ENCODE results near the gene P4HB.

P4HB gene

GRCh38 chr17:81859906-81860755, at the start of gene P4HB:
P4HB (minus strand) TSS chr17:81860535; CDS start chr17:81860471, 64 bp downstream.
- DNase-seq, result no peak

- no peak for DNase-seq
These were observed 48.9 kb upstream of the P4HB start for GRCh38 chr17:81909231-81909630.

- DNase-seq, result no peak
These were observed 48.5 kb upstream of the P4HB start for GRCh38 chr17:81908793-81909192.

GRCh38 chr17:81907219-81908145, 47.1 kb upstream of the P4HB start:
- no peak for DNase-seq

GRCh38 chr17:81906476-81907218, 46.3 kb upstream of the P4HB start:
- DNase-seq, result no peak

- no peak for DNase-seq
These were observed 45.7 kb upstream of the P4HB start for GRCh38 chr17:81905993-81906392.

- DNase-seq, result no peak
These were observed 45.1 kb upstream of the P4HB start for GRCh38 chr17:81905424-81905875.

- no peak for DNase-seq
These were observed 44.5 kb upstream of the P4HB start for GRCh38 chr17:81904600-81905423.

- no peak for DNase-seq
These were observed 43.7 kb upstream of the P4HB start for GRCh38 chr17:81903896-81904599.

GRCh38 chr17:81903415-81903831, 43.1 kb upstream of the P4HB start:
- no peak for DNase-seq

GRCh38 chr17:81902653-81903414, 42.5 kb upstream of the P4HB start:
- DNase-seq, result no peak

- no peak for DNase-seq
These were observed 41.8 kb upstream of the P4HB start, which contains the start of gene NPB for GRCh38 chr17:81902023-81902652. NPB (plus strand) TSS chr17:81902238; CDS start chr17:81902278, 40 bp downstream.

GRCh38 chr17:81901167-81902022, 41.1 kb upstream of the P4HB start:
- no peak for DNase-seq

- DNase-seq, result no peak
These were observed 40.0 kb upstream of the P4HB start for GRCh38 chr17:81900181-81900820.

GRCh38 chr17:81899514-81900166, 39.3 kb upstream of the P4HB start:
- DNase-seq, result no peak

GRCh38 chr17:81898885-81899284, 38.5 kb upstream of the P4HB start:
- DNase-seq, result no peak

GRCh38 chr17:81898029-81898866, 37.9 kb upstream of the P4HB start:
- DNase-seq, result no peak

All from CD4-positive, alpha-beta T cell treated with Interleukin-6 for 4 hours (primary cell).